ENCODE measurements around the gene PRICKLE2.
A peak's percentile ranks its signal among the peaks of the same experiment; 100 is the strongest.

Gene PRICKLE2

DNA sequence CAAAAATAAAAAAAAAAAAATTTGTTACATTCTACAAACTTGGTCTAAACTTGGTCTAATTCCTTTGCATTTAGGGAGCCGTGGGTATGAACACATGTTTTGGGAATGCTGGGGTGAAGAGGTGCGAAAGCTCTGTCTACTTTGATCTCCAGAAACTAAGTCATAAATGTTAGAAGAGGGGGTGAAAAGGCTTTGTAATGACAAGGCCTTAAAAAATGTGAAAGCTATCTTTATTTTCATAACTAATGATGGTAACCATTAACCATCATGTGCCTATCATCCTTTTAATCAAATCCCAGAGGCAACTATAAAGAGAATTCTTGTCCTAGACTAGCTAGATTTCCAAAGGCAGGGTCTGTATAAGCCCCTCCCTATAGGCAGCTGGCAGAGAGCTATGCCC is 60.9 kb downstream of the PRICKLE2 start:
- no peaks in the 10 kb centered on the region for H3K9me3 ChIP-seq (replicated peaks in 1 of 11)
- no peak for TF ChIP-seq Cebpa-rat (IDR thresholded peaks at IDR 0.05)
- H3K36me3 ChIP-seq: peaks cover 0 to 12% (median 0%) of the 10 kb centered on the region in 11 experiments; a peak in 3 of 22 replicates
- peaks cover 0 to 20% (median 5%) of the 10 kb centered on the region in 10 experiments; a peak in 8 of 20 replicates for H3K4me1 ChIP-seq
- no peaks in the 10 kb centered on the region for H4K20me1 ChIP-seq
- H3K9ac ChIP-seq: no peak overlapping the region
- H3K27me3 ChIP-seq: no peaks in the 10 kb centered on the region
- H3K27ac ChIP-seq: no peak overlapping the region
- H3K4me2 ChIP-seq: no peak overlapping the region
- no peak overlapping the region for H3K4me3 ChIP-seq

DNA sequence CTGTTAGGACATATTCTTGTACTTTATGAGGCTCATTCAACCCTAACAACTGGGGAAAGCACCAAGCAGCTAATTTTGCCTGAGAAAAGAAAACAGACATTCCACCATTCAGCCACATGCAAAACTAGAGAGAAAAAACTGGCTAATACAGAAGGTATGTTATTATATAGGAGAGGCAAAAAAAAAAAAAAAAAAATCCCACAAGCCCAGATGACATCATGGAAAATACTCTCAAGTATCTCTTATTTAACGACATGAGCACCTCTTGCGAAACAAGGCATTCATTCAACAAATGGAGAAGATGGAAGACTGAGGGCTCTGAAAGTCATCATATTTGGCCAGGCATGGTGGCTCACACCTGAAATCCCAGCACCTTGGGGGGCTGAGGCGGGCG is 61.5 kb downstream of the PRICKLE2 start:
- TF ChIP-seq Cebpa-rat (IDR thresholded peaks at IDR 0.05): no peak
- H3K4me3 ChIP-seq: no peak overlapping the region
- peaks cover 0 to 20% (median 5%) of the 10 kb centered on the region in 10 experiments; a peak in 8 of 20 replicates for H3K4me1 ChIP-seq
- H3K9ac ChIP-seq: no peak overlapping the region
- H4K20me1 ChIP-seq: no peaks in the 10 kb centered on the region
- H3K36me3 ChIP-seq: peaks cover 0 to 18% (median 0%) of the 10 kb centered on the region in 11 experiments; a peak in 3 of 22 replicates
- H3K27me3 ChIP-seq: no peaks in the 10 kb centered on the region
- H3K4me2 ChIP-seq: no peak overlapping the region; a peak in 1 of 22 replicates
- H3K9me3 ChIP-seq (replicated peaks in 1 of 11): no peaks in the 10 kb centered on the region
- no peak overlapping the region for H3K27ac ChIP-seq

DNA sequence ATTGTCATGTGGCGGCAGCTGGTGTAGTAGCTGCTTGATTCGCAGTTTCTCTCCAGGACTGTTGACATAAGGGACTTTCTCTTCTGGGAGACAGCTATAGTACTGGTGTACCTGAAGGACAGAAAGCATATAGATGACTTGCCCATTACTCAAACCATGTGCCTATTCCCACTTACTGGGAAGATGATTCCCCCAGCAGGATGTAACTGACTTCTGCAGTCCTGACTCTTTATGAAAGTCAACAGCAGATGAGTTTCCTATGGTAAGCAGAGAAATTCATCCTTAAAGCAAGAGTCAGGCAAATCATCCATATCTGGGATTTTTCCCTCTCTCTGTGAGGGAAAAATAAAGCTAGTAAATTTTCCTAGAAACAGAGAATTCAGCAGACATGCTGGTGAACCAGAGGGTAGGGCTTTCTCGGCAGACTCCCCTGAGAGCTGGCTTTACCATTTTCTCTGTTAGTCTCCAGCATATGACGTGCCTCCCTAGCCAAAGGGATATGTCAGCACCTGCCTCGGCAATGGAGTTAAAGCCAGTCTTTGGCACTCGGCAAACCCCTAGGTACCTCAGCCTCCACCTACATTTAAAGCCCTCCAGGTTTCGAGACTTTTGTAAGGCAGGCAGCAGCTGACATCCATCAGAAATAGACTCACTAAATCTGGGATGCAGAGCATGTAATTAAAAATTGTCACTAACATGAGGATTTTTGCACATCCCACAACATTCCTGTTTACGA is 62.1 kb downstream of the PRICKLE2 start:
- H4K20me1 ChIP-seq: no peaks in the 10 kb centered on the region
- H3K4me1 ChIP-seq: peaks cover 0 to 20% (median 5%) of the 10 kb centered on the region in 10 experiments; a peak in 8 of 20 replicates
- no peaks in the 10 kb centered on the region for H3K27me3 ChIP-seq
- peaks cover 0 to 19% (median 0%) of the 10 kb centered on the region in 11 experiments; a peak in 3 of 22 replicates for H3K36me3 ChIP-seq
- no peak for TF ChIP-seq Cebpa-rat (IDR thresholded peaks at IDR 0.05)
- no peak overlapping the region for H3K9ac ChIP-seq
- H3K4me2 ChIP-seq: no peak overlapping the region
- H3K4me3 ChIP-seq: no peak overlapping the region
- no peak overlapping the region for H3K27ac ChIP-seq
- H3K9me3 ChIP-seq (replicated peaks in 1 of 11): no peaks in the 10 kb centered on the region

DNA sequence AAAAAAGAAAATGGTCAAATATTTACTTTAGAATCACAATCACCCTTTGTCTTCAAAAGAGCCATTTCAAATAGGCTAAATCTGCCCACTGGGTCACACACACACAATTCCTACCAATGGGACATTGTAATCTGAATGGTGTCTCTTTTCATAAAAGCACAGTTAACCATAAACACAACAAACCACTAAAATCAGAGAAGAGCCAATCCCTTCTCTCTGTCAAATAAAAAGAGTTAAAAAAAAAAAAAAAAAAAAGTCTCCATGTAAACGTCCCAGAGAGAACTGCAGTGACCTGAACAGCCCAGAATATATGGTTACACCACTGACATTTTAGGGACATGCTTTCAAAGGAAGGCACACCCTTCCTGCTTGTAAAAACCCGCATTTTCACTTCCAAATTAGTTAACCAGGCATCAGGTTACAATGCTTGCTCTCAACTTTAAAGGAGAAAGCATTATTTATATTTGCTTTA is 63.7 kb downstream of the PRICKLE2 start:
- no peaks in the 10 kb centered on the region for H3K9me3 ChIP-seq (replicated peaks in 1 of 11)
- no peaks in the 10 kb centered on the region for H3K27me3 ChIP-seq
- H4K20me1 ChIP-seq: no peaks in the 10 kb centered on the region
- TF ChIP-seq Cebpa-rat (IDR thresholded peaks at IDR 0.05): no peak
- no peak overlapping the region for H3K4me3 ChIP-seq
- H3K9ac ChIP-seq: no peak overlapping the region; a peak in 1 of 22 replicates
- H3K4me1 ChIP-seq: peaks cover 0 to 20% (median 5%) of the 10 kb centered on the region in 10 experiments; a peak in 8 of 20 replicates
- H3K4me2 ChIP-seq: peak overlapping the region in 5 of 11 experiments; percentile 20 to 49 (median 39); a peak in 7 of 22 replicates
- peaks cover 0 to 24% (median 0%) of the 10 kb centered on the region in 11 experiments; a peak in 3 of 22 replicates for H3K36me3 ChIP-seq
- H3K27ac ChIP-seq: no peak overlapping the region

DNA sequence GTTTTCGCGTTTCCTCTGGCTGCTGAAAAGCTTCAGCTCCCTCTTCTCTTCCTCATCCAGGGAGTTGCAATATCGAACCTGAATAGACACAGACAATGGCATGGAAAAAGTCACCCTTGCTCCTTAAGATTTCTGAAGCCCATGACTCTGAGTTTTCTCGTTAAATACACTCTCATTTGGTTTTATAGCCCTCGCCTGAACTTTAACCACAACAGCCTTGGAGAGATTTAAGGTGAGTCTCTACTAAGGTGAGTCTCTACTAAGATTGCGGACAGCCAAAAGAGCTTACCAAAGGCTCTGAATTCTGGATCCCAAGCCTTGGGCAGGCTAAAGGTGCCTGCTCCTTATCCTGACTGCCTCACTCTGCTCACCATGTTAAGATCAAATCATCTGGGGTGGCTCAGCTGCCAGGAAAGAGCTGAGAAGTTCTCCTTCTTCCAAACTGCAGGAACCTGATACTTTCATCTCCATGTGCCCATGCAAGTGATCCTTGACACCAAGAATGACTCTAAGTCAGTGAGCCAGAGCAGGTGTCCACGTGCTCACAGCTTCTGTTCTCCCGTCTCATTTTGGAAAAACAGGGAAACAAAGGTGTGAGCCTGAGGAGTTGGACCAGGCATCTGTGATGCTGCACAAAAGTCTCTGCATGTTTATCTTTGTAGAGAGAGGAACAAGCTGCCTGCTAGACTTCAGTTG is 65.1 kb downstream of the PRICKLE2 start:
- Histone ChIP-seq H3K36me3 (peaks cover 0 to 24% (median 0%) of the 10 kb centered on the region in 11 experiments; a peak in 3 of 22 replicates), H4K20me1 (no peaks in the 10 kb centered on the region), H3K27ac (no peak overlapping the region), H3K4me3 (no peak overlapping the region), H3K4me2 (no peak overlapping the region), H3K4me1 (peaks cover 0 to 20% (median 5%) of the 10 kb centered on the region in 10 experiments; a peak in 8 of 20 replicates), H3K27me3 (no peaks in the 10 kb centered on the region), H3K9me3 (replicated peaks in 1 of 11) (no peaks in the 10 kb centered on the region), H3K9ac (no peak overlapping the region)
- no peak for TF ChIP-seq Cebpa-rat (IDR thresholded peaks at IDR 0.05)

DNA sequence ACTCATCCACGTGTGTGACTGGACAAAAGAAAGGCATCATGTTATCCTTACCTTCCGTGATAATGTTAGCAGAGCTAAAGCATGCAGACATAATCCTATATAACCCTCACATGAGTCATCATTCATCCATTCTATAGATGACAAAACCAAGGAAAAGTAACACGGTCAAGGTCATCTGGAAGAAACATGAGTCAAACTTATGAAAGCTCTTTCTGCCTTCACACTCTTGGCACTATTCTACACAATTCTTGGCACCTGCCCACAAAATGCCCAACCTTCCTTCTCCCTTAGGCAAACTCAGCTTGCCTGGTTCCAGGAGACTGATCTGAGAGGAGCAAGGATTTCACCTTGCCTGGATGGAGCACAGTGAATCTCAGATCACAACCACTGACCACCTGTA is 66.9 kb downstream of the PRICKLE2 start:
- TF ChIP-seq Cebpa-rat (IDR thresholded peaks at IDR 0.05): no peak
- Histone ChIP-seq H3K4me1 (peaks cover 0 to 16% (median 5%) of the 10 kb centered on the region in 10 experiments; a peak in 8 of 20 replicates), H4K20me1 (no peaks in the 10 kb centered on the region), H3K27me3 (no peaks in the 10 kb centered on the region), H3K4me3 (no peak overlapping the region), H3K27ac (no peak overlapping the region), H3K9ac (no peak overlapping the region), H3K9me3 (replicated peaks in 1 of 11) (no peaks in the 10 kb centered on the region), H3K36me3 (peaks cover 0 to 26% (median 0%) of the 10 kb centered on the region in 11 experiments; a peak in 3 of 22 replicates), H3K4me2 (no peak overlapping the region)

DNA sequence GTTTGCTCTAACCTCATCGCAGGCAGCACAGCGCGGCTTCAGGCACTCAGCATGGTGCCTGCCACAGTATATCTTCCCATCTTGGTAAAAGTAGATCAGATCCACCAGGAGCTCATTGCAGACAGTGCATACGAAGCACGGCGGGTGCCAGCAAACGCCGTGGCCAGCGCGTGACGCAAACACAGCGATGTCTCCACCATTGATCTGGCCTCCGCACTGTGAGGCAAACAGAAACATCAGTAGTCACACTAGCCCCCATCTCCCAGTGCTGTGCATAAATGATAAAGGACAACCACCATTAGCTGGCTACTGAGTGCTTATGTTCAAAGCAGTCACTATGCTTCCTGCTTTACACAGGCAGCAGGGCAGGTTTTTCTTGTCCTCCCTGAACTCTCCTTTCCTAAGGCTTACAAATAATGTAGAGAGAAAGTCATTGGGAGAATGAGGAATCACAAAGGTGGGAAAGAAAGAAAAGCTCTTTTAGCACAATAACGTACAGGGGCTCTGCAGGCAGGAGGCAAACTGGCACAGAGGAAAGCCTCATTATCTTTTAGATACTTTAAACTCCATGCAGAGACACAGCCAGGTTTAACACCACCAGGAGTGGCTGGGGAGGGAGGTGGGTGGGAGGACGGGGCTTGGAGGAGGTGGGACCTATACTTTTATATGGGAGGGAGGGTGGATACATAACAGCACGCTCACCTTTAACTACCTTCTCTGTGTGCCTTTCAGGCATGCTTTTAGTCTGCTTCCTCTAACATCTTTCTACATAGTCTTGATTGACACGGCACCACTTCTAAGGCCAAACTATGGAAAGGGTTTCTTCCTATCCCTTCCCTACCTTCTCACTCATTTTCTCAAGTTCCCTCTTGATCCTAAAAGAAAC is 67.9 kb downstream of the PRICKLE2 start:
- peaks cover 0 to under 1% (median 0%) of the 10 kb centered on the region in 11 experiments; a peak in 1 of 22 replicates for H3K9me3 ChIP-seq (replicated peaks in 1 of 11)
- H3K27ac ChIP-seq: no peak overlapping the region
- no peaks in the 10 kb centered on the region for H3K27me3 ChIP-seq
- H3K9ac ChIP-seq: no peak overlapping the region
- no peak overlapping the region for H3K4me3 ChIP-seq
- peaks cover 0 to 34% (median 0%) of the 10 kb centered on the region in 11 experiments; a peak in 4 of 22 replicates for H3K36me3 ChIP-seq
- TF ChIP-seq Cebpa-rat (IDR thresholded peaks at IDR 0.05): no peak
- H4K20me1 ChIP-seq: no peaks in the 10 kb centered on the region
- H3K4me1 ChIP-seq: peaks cover 0 to 15% (median 5%) of the 10 kb centered on the region in 10 experiments; a peak in 8 of 20 replicates
- H3K4me2 ChIP-seq: no peak overlapping the region

DNA sequence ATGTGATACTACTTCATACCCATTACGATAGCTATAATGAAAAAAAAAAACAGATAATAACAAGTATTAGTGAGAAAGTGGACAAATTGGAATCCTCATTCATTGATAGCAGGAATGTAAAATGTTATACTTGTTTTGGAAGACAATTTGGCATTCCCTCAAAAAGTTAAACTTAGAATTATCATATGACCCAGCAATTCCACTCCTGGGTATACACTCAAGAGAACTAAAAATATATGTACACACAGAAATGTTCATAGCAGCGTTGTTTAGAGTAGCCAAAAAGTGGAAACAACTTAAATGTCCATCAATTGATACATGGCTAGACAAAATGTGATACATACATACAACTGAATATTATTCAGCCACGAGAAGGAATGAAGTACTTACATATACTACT is 69.9 kb downstream of the PRICKLE2 start:
- Histone ChIP-seq H3K4me1 (peaks cover 0 to 2% (median under 1%) of the 10 kb centered on the region in 10 experiments; a peak in 6 of 20 replicates), H3K27me3 (no peaks in the 10 kb centered on the region), H4K20me1 (no peaks in the 10 kb centered on the region), H3K4me3 (no peak overlapping the region), H3K9ac (no peak overlapping the region), H3K9me3 (replicated peaks in 1 of 11) (peaks cover 0 to 10% (median 0%) of the 10 kb centered on the region in 11 experiments; a peak in 2 of 22 replicates), H3K36me3 (peaks cover 0 to 38% (median 0%) of the 10 kb centered on the region in 11 experiments; a peak in 4 of 22 replicates), H3K4me2 (no peak overlapping the region), H3K27ac (no peak overlapping the region)
- TF ChIP-seq Cebpa-rat (IDR thresholded peaks at IDR 0.05): no peak
